ENCODE data around the gene BRINP3. TPM values are rescaled to one million over a fixed set of nuclear protein-coding genes. Genes with fewer than 3 reads are reported as not detected.

Gene BRINP3
- total RNA-seq, 4 donors from 2014 or later, result 3.5 to 34.1 (median 9.5) TPM

GRCh38 chr1:190377991-190378390 is 99.7 kb downstream of the BRINP3 start:
- TF ChIP-seq, protein P1, sequence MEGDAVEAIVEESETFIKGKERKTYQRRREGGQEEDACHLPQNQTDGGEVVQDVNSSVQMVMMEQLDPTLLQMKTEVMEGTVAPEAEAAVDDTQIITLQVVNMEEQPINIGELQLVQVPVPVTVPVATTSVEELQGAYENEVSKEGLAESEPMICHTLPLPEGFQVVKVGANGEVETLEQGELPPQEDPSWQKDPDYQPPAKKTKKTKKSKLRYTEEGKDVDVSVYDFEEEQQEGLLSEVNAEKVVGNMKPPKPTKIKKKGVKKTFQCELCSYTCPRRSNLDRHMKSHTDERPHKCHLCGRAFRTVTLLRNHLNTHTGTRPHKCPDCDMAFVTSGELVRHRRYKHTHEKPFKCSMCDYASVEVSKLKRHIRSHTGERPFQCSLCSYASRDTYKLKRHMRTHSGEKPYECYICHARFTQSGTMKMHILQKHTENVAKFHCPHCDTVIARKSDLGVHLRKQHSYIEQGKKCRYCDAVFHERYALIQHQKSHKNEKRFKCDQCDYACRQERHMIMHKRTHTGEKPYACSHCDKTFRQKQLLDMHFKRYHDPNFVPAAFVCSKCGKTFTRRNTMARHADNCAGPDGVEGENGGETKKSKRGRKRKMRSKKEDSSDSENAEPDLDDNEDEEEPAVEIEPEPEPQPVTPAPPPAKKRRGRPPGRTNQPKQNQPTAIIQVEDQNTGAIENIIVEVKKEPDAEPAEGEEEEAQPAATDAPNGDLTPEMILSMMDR (IDR thresholded peaks at IDR 0.05), result no peak
- TF ChIP-seq POLR2AphosphoS5 (IDR thresholded peaks at IDR 0.05), result no peak
- TF ChIP-seq POLR2A (IDR thresholded peaks at IDR 0.05; ENCODE audit: low read depth), result no peak
- TF ChIP-seq EP300 (IDR thresholded peaks at IDR 0.05), result no peak
- WGBS, result 78% methylated on average over 2 of the region's 2 CpGs

DNA sequence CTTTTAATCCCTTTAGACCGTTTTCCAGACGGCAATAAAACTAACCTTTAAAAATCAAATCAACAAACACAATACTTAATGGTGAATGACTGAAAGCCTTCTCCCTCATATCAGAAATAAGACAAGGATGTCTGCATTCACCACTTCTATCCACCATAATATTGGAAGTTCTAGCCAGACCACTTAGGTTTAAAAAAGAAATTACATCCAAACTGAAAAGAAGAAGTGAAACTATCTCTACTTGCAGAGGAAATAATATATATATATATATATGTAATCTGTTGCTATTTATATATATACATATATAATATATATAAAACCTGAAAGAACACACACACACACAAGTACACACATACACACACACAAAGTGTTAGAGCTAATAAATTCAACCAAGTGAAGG is 100.4 kb downstream of the BRINP3 start:
- WGBS, result 80% methylated on average over 2 of the region's 2 CpGs
- Histone ChIP-seq H3K4me3 (no peak overlapping the region), H3K4me1 (peaks cover 0 to 5% (median 0%) of the 10 kb centered on the region in 4 donors), H3K36me3 (no peaks in the 10 kb centered on the region), H3K27me3 (no peaks in the 10 kb centered on the region), H3K27ac (replicated peaks in 1 of 4) (no peak overlapping the region), H3K9me3 (no peaks in the 10 kb centered on the region)
- intact Hi-C loops (cut with DNase I), result no loop called here
- no peak for DNase-seq (ENCODE audit: extremely low spot score)
- TF ChIP-seq POLR2AphosphoS5 (IDR thresholded peaks at IDR 0.05), result no peak
- TF ChIP-seq EP300 (IDR thresholded peaks at IDR 0.05), result no peak
- TF ChIP-seq POLR2A (IDR thresholded peaks at IDR 0.05; ENCODE audit: low read depth), result no peak
- TF ChIP-seq, protein P1 (IDR thresholded peaks at IDR 0.05), result no peak

More at GRCh38 chr1:190377991-190378390, 99.7 kb downstream of the BRINP3 start:
- H3K9me3 ChIP-seq, result no peaks in the 10 kb centered on the region
- DNase-seq (ENCODE audit: extremely low spot score), result no peak
- H3K4me3 ChIP-seq, result no peak overlapping the region
- H3K27me3 ChIP-seq, result no peaks in the 10 kb centered on the region
- H3K27ac ChIP-seq (replicated peaks in 1 of 4), result no peak overlapping the region
- intact Hi-C loops (cut with DNase I), result no loop called here
- no peaks in the 10 kb centered on the region for H3K36me3 ChIP-seq
- H3K4me1 ChIP-seq, result peaks cover 0 to 5% (median 0%) of the 10 kb centered on the region in 4 donors

- Histone ChIP-seq H3K4me1 (peaks cover 0 to 5% (median 0%) of the 10 kb centered on the region in 4 donors), H3K4me3 (no peak overlapping the region), H3K27me3 (no peaks in the 10 kb centered on the region), H3K9me3 (no peaks in the 10 kb centered on the region), H3K27ac (replicated peaks in 1 of 4) (no peak overlapping the region), H3K36me3 (no peaks in the 10 kb centered on the region)
- WGBS, result 59% methylated on average over 1 of the region's 1 CpG
- no peak for DNase-seq (ENCODE audit: extremely low spot score)
- intact Hi-C loops (cut with DNase I), result no loop called here
- TF ChIP-seq, protein P1 (IDR thresholded peaks at IDR 0.05), result no peak
- TF ChIP-seq POLR2AphosphoS5 (IDR thresholded peaks at IDR 0.05) (no peak), POLR2A (IDR thresholded peaks at IDR 0.05; ENCODE audit: low read depth) (no peak), EP300 (IDR thresholded peaks at IDR 0.05) (no peak)
These were observed 101.6 kb downstream of the BRINP3 start for GRCh38 chr1:190376044-190376443.

DNA sequence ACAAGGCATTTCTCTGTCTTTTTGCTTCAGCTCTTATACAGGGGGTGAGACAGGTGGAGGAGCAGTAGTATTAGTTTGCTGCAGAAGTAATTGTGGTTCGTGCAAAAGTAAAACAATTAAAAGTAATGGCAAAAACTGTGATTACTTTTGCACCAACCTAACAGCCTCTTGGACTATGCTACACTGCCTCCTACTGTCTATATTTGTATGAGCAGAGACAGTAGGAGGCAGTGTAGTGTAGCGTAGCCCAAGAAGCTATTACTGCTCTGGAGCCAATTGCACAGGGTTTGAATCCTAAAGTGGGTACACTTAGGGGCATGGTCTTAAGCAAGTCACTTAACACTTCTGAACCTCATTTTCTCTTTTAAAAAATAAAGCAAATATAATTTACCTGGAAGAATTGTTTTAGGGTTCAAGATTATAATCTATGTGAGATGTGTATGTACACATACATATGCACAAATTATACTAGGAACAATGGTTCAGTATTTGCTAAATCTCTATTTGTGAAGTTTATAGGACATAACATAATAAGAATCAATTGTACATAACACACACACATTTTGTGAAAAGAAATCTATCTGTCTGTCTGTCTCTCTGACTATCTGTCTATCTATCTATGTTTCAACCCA is 103.8 kb downstream of the BRINP3 start:
- H3K27me3 ChIP-seq, result no peaks in the 10 kb centered on the region
- H3K9me3 ChIP-seq, result no peaks in the 10 kb centered on the region
- H3K36me3 ChIP-seq, result no peaks in the 10 kb centered on the region
- WGBS, result 65% methylated on average over 2 of the region's 2 CpGs
- peaks cover 0 to 5% (median 0%) of the 10 kb centered on the region in 4 donors for H3K4me1 ChIP-seq
- intact Hi-C loops (cut with DNase I), result no loop called here
- no peak overlapping the region for H3K27ac ChIP-seq (replicated peaks in 1 of 4)
- DNase-seq (ENCODE audit: extremely low spot score), result no peak
- TF ChIP-seq, protein P1 (IDR thresholded peaks at IDR 0.05), result peak; percentile 30 to 47 (median 35)
- TF ChIP-seq POLR2AphosphoS5 (IDR thresholded peaks at IDR 0.05) (no peak), POLR2A (IDR thresholded peaks at IDR 0.05; ENCODE audit: low read depth) (no peak)
- H3K4me3 ChIP-seq, result no peak overlapping the region

DNA sequence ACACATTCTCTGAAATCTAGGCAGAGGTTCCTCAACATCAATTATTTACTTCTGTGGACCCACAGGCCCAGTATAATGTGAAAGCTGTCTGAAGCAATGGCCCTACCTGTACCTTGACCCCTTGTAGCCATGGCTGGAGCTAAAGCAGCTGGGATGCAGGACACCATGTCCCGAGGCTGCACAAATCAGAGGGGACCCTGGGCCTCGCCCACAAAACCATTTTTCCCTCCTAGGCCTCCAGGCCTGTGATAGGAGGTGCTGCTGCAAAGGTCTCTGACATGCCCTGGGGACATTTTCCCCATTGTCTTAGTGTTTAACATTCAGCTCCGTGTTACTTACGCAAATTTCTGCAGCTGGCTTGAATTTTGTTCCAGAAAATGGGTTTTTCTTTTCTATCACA is 110.5 kb downstream of the BRINP3 start:
- H3K27ac ChIP-seq (replicated peaks in 1 of 4), result no peak overlapping the region
- H3K4me1 ChIP-seq, result no peaks in the 10 kb centered on the region
- H3K4me3 ChIP-seq, result no peak overlapping the region
- H3K27me3 ChIP-seq, result no peaks in the 10 kb centered on the region
- no peaks in the 10 kb centered on the region for H3K36me3 ChIP-seq
- TF ChIP-seq POLR2A (IDR thresholded peaks at IDR 0.05; ENCODE audit: low read depth), result no peak
- WGBS, result 89% methylated on average over 4 of the region's 4 CpGs
- intact Hi-C loops (cut with DNase I), result no loop called here
- DNase-seq (ENCODE audit: extremely low spot score), result no peak
- no peaks in the 10 kb centered on the region for H3K9me3 ChIP-seq

Data from esophagus muscularis mucosa (tissue), 4 donors.